ENCODE results near the gene ZNF423.
"Not testable (repeated sequence)": the region's sequence is repeated elsewhere in the genome, so short reads cannot be mapped to it uniquely, and the experiment has no call there.

ZNF423 gene

DNA sequence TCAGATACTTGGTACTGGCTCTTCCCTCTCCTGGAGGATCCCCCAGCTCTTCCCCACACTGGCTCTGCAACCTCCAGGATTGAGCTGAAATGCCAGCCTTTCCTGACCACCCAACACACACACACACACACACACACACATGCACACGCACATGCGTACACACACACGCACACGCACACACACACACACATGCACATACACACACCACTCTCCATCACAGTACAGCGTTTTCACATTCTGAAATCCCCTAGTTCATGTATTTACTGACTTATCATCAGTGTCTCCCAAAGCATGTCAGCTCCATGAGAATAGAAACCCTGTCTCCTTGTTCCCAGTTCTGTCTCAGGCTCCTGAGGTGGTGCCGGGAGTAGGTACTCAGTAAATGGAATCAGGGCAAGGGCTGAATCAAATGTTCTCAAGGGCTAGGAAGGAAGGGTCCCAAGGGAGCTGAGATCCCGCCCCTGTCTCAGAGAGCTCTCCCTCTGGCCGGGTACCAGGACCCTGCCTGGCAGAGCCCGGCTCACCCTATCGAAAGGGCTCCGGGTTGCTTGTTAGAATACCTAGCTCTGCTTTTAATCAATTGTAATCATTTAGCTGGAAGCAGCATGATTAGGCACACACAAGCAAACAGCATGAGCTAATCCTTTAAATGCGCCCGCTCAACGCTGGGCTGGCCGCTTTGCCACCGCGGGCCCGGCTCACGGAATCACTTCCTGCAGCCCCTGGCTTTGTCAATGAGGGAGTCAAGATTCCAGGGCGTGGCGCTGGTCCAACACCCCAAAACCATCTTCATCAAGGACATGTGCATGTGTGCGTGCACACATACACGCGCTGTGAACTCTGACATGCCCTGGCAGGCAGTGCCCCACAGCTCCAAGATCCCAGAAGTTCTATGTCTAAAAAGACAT lies 341.6 kb downstream of the ZNF423 start:
- no peak for DNase-seq (ENCODE audit: low read depth in 2 of 2)

GRCh38 chr16:49513040-49513439 lies 342.9 kb downstream of the ZNF423 start:
- DNase-seq (ENCODE audit: low read depth in 2 of 2): no peak

DNA sequence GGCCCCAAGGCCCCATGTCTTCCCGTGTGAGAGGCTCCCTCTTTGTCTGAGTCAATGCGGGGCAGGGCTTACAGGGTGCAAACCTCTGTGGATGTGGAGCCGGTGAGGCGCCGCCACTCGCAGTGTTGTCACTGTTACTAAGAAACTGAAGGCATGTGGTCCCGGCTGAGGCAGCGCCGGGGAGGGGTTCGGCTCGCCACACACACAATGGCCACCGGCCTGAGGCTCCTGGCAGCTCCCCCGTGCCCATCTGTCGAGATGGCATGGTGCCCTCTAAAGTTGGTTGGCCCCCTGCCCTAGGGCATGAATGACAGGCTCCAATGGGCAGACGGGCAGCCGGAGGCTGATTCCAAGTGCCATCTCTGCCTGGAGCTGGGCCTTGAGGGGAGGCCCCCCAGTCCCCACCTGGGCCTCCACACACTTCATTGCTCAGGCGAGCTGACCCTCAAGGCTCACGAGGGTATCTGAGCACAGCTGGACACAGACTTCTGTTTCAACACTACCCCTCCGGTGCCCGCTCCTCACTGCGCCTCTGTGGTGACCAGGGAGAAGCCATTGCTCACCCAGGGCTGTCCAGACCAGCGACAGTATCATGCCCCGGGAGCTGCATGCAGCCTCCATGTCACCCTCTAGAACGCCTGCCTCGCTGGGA lies 345.1 kb downstream of the ZNF423 start:
- no peak for DNase-seq (ENCODE audit: low read depth in 2 of 2)

- no peak for DNase-seq (ENCODE audit: low read depth in 2 of 2)
These were observed 345.8 kb downstream of the ZNF423 start for GRCh38 chr16:49510141-49510540.

GRCh38 chr16:49506058-49507013 lies 349.6 kb downstream of the ZNF423 start:
- DNase-seq (ENCODE audit: low read depth in 2 of 2): not testable (repeated sequence)

DNA sequence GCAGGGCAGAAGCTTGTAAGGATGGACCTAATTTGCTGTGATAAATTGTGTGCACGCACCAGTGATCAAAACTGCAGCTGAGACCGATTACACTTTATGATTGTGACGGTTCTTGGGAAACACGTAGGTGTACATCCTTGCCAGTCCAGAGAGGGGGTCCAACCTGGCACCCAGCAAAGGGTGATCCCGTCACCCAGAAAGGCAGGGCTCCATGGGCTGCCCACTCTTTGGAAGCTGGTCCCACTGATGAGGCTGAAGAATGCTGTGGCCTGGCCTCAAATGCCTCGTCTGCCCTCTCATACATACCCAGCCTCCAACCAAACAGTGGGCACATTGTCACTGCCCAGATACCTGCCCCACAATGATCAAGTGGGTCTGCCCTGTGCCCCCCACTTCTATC lies 350.4 kb downstream of the ZNF423 start:
- no peak for DNase-seq (ENCODE audit: low read depth in 2 of 2)

GRCh38 chr16:49504626-49505025 lies 351.3 kb downstream of the ZNF423 start:
- DNase-seq (ENCODE audit: low read depth in 2 of 2): no peak

GRCh38 chr16:49504023-49504364 lies 351.9 kb downstream of the ZNF423 start:
- no peak for DNase-seq (ENCODE audit: low read depth in 2 of 2)

DNA sequence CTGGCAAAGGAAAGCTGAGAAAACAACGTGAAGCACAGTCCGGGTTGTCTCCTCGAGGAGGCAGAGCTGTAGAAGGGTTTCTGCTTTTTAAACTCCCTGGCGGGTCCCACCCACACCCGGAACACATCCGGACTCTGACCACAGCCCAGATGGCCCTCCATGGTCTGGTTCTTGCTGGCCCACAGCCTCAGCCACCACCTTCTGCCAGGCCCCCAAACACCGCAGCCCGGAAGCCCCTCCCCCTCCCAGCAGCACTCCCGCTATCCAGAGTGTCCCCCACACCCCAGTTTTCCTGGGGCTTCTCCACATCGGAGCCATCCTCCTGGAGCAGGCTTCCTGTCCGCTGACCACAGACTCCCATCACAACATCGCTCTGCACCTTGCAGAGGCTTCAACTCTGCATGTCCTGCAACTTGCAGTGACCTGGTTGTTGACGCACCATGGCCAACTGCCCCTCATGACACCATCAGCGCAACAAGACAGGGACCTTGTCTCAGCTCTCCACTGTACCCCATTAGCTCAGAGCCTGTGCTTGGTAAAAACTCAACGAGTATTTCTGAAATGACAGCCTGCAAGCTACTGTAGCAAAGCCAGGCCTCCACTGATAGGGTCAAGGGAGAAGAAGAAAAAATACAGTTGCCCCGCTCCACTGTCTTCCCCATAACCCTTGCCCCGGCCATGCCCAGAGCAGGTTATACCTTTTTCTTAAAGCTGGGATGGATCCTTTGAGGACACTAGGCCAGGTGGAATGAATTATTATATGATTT lies 352.5 kb downstream of the ZNF423 start:
- DNase-seq (ENCODE audit: low read depth in 2 of 2): no peak

DNA sequence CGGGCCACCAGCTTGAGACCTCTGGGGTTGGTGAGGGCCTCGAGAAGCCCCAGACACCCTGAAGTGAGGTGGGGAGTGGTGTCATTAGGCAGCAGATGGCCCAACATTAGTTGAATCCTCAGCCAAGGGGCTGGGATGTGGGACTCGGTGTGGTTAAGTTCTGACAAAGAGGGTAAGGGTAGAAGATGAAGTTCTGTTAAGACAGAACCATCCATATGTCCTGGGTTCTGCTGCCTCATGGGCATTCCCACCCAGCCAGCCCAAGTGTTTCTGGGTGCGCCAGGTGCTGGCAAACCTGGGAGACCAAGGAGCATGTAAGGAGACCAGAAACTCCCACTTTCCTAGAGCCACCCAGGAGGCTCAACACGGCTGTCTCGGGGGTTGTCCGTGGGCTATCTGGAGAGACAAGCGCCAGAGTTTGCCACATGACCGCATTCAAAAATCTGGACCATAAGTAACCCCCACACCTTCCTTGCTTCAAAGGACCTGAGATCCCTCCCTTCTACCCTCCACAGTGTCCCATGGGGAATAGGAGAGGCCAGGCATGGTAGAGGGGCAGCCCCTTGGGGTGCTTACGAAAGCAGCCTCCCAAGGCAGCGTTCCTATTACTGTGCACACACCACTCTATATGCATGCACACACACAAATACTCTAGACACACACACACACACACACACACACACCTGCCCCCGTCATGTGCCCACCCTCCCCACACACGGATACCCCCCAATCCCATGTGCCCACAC lies 353.6 kb downstream of the ZNF423 start:
- no peak for DNase-seq (ENCODE audit: low read depth in 2 of 2)

DNA sequence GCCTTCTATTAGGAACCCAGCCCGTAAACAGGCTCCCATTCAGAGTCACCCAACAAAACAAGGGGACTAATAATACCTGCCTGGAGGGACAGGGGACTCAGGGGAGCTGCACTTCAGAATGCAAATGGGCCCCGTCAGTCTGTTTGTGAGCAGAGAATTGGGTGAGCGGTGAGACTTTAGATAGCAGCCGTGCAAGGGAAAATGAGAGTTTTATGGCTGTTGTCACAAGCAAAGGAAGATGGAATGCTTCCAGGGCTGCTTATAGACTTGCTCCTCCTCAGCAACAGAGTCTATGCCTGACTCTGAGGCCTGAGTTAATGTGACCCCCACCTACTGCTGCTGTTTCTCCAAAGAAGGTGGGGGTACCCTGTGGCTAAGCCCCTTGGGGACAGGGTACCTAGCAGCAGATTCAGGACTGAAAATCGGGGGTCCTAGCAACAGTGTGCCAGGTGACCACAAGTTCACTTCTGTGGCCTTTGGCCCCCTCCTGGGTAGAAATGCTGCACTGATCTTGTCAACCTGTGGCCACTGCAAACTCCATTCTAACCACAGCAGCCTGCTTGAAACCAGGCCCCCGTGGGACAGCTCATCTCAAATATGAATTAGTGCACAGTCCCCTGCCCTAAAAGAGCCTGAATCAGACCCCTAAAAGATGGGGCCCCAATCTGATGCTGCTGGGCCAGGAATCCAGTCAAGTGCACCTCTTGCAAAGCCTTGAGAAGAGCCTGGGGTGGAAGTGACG lies 355.9 kb downstream of the ZNF423 start:
- no peak for DNase-seq (ENCODE audit: low read depth in 2 of 2)

DNA sequence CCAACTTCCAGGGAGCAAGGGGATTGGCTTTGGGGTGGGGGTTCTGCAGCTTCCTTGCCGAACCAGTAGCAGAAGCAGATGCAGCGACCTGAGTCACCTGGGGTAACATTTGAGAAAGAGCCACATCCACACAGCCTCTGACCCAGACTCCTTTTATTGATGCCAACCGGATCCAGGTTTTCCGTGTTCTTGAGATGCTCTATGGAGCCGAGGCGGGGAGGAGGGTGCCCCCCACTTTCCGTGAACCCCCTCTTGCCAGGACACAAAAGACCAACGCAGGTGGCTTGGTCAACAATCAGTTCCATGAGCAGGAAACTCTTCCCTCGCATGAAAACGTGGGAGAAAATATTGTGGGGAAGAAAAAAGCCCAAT lies 356.5 kb downstream of the ZNF423 start:
- no peak for DNase-seq (ENCODE audit: low read depth in 2 of 2)

- no peak for DNase-seq (ENCODE audit: low read depth in 2 of 2)
These were observed 357.1 kb downstream of the ZNF423 start for GRCh38 chr16:49498666-49499413.

GRCh38 chr16:49498264-49498663 lies 357.6 kb downstream of the ZNF423 start:
- DNase-seq (ENCODE audit: low read depth in 2 of 2): no peak

DNA sequence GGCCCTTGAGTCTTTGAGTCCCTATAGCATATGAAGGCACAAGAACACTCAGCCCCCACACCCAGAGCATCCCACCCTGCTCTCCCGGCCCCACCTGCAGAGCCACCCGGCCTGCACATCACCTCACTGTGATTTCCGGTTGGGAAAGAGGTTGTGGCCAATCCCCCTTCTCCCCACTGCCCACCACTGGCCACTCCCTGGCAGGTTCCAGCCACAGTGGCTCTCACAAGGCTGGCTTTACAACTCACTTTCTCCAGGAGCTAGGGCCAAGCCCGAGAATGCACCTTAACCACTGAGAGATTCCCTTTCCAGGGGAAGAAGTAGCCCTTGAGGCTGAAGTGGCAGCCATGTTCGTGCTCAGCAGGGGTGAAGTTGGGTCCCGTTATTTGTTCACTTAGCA lies 358.4 kb downstream of the ZNF423 start:
- DNase-seq (ENCODE audit: low read depth in 2 of 2): no peak

- no peak for DNase-seq (ENCODE audit: low read depth in 2 of 2)
These were observed 359.3 kb downstream of the ZNF423 start for GRCh38 chr16:49496656-49497055.

- DNase-seq (ENCODE audit: low read depth in 2 of 2): no peak
These were observed 360.1 kb downstream of the ZNF423 start for GRCh38 chr16:49495596-49496355.

DNA sequence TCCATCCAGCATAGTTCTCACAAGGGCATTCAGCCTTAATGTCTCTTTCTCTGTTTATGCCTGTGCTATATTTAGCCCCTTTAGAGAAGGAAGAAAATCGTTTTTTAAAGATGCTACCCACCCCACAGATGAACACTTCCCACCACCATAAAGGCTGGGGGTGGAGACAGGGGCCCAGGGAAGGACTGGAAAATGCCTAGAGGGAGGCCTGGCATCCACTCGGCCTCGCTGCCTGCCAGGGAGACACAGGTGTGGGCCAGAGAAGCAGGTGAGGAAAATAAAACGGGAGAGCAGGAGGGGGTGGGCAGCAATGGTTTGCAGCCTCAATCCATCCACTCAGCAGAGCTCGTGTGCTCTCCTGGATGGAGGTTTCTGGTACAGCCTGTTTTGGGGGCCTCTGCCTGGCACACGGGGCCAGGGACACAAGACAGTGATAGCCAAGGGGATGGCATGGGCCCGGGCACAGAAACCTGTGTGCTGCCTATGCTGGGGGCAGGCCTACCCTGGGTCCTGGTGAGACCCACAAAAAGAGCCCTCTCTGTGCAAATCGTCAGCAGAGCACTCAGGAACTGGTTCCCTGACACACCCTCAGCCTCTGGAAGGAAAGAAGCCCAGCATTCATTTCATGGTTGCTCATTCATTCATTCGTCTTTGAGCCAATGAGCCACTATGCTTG lies 360.9 kb downstream of the ZNF423 start:
- no peak for DNase-seq (ENCODE audit: low read depth in 2 of 2)
